Myocyte (in vitro differentiated cells): ENCODE measurements around the gene DYSF. TPM values are rescaled to one million over a fixed set of nuclear protein-coding genes. Genes with fewer than 3 reads are reported as not detected.

Experiments used
- DNase-seq: peaks from one replicate; pipeline ENCODE4 v3.0.0-alpha.2; 2012; ENCODE audit warnings: low read depth
- total RNA-seq: library from RNA; depleted of rRNA; stranded (reverse); fragments of >200 nt; gene quantifications from 2 replicates; pipeline ENCODE4 v1.2.3, GENCODE V29; 2014

The DYSF gene
- total RNA-seq, 1 donor from 2014 or later = 114 TPM

DNA sequence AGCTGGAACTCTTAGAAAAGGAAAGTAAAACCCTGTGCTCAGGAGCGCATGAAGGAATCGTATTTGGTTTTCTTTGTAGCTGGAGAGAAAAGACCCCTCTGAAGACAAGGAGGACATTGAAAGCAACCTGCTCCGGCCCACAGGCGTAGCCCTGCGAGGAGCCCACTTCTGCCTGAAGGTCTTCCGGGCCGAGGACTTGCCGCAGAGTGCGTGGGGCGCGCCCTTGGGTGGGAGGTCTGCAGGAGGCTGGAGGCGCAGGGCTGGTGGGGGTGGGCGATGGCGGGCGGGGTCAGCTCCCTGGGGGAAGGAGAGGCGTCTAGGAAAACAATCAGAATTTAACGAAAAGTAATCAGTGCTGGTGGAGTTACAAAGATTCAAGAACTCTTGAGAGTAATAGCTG lies 72.8 kb downstream of the DYSF start:
- DNase-seq = no peak

GRCh38 chr2:71526975-71527374 lies 73.6 kb downstream of the DYSF start:
- DNase-seq = no peak

GRCh38 chr2:71528131-71528591 lies 74.8 kb downstream of the DYSF start:
- no peak for DNase-seq

GRCh38 chr2:71528749-71529148 lies 75.4 kb downstream of the DYSF start:
- DNase-seq = no peak

DNA sequence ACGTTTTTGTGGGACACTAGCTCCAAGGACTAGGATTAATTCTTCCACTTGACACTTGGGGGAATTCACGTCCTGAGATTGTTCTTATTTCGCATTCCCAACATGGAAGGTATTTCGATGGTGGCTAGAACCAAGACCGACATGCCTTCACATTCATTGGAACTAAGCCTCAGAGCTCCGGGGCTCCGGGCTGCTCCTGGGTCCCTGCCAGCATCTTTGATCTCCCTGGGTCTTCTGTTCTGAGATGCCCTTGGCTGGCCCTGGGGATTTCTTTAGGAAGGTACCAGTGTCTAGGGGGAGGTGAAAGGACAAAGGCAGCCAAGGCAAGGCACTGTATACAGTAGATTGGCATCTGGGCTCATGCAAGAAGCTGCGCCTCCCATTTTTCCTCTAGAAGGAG lies 76.8 kb downstream of the DYSF start:
- DNase-seq = no peak

- peak; percentile 58 for DNase-seq
Observed at GRCh38 chr2:71530641-71531332, 77.4 kb downstream of the DYSF start.

- DNase-seq = no peak
Observed at GRCh38 chr2:71531522-71532047, 78.2 kb downstream of the DYSF start.

- no peak for DNase-seq
Observed at GRCh38 chr2:71532327-71532726, 79.0 kb downstream of the DYSF start.

DNA sequence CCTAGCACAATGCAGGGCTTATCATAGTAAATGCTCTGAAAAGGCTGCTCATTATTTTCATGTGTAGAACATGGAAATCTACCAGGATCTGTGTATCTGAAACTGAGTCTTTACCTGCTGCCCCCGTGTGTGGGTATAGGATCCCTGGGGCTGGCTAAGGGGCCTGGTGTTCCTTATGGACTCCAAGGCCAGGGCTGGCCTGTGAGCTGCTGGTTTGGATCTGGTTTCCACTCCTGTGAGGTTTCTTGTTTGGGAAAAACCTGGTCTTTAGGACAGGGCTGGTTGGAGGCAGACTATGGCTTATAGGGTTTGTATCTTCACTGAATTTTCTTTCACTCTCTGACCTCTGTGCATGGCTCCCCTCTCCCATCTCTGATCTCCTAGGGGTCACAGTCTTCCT lies 80.8 kb downstream of the DYSF start:
- DNase-seq = no peak

- DNase-seq = no peak
Observed at GRCh38 chr2:71534826-71535225, 81.5 kb downstream of the DYSF start.

GRCh38 chr2:71535526-71535925 lies 82.2 kb downstream of the DYSF start:
- no peak for DNase-seq

DNA sequence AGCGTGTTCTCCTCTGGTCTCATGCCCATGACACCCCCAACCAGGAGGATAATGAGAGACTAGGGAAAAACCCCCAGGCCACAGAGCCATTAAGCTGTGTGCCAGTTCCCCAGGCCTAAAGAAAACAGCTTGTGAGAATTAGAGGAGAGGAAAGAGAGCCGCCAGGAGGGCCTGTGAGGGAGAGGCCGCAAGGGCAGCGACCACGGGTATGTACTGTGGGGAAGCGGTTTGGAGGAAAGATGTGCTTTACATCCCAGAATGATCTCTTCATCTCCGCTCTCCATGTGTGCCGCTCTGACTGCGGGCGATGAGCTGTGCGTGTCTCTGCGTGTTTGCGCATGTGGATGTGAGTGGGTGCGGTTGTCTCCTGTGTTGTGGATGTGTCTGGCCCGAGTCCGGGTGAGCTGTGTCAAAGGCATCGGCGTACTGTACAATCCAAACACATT lies 82.9 kb downstream of the DYSF start:
- DNase-seq = no peak

DNA sequence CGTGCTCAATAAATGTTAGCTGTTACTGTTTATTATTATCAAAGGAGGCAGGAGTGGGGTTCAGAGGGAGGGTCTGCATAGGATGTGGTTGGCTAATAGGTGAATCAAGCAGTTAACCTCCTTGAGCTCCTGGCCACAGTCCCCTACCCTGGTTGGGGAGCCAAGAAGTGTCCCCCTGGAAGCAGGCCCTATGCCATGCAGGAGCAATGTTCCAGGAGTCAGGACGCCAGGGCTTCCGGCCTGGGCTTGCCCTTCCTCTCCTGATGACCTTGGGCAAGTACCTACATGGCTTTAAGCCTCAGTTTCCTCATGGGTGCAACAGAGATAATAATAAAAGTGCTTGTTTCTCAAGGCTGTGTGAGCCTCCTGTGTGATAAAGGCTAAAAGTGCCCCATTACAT lies 84.9 kb downstream of the DYSF start:
- DNase-seq = no peak

GRCh38 chr2:71538656-71539265 lies 85.4 kb downstream of the DYSF start:
- no peak for DNase-seq

DNA sequence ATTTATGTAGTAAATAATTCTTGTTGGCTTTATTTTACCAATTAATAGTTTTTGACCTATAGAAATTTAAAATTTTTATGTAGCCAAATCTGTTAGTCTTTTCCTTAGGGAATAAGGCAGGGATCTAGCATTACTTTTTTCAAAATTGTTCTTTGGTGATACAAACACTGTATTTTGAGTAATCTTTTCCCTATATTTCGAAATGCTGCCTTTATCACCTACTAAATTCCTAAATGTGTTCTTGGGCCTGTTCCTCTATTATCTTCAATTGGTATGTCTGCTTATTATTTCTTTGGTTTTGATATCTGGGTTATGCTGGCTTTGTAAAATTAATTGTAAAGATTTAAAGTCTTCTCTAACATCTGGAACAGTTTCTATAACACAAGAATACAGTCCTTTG lies 87.5 kb downstream of the DYSF start:
- no peak for DNase-seq

DNA sequence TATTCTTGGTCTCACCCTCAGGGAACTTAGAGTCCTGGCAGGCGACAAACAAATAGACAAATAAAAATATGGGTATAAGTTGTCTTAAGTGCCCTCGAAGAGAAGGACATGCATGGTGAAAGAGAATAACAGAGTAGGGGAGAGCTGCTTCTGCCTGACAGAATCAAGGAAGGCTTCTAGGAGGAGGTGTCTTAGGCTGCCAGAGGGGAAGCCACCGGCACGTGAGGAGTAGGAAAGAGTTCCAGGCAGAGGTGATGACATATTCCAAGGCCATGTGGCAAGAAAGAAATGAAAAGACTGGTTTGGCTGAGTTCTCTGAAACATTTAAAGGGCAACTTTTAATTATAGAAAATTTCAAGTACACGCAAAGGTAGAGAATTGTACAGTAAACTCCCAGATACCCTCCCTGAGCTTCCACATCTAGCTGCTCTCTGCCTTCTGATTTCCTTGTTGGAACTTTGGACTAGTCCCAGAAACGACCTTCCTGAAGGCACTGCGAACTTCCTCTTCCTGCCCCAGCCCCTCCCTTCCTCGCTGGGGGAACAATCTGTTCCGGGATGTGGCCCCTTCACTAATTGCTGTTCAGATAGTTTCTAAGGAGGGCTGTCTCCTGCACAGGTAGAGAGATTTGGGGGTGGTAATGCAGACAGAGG lies 91.7 kb downstream of the DYSF start:
- no peak for DNase-seq

DNA sequence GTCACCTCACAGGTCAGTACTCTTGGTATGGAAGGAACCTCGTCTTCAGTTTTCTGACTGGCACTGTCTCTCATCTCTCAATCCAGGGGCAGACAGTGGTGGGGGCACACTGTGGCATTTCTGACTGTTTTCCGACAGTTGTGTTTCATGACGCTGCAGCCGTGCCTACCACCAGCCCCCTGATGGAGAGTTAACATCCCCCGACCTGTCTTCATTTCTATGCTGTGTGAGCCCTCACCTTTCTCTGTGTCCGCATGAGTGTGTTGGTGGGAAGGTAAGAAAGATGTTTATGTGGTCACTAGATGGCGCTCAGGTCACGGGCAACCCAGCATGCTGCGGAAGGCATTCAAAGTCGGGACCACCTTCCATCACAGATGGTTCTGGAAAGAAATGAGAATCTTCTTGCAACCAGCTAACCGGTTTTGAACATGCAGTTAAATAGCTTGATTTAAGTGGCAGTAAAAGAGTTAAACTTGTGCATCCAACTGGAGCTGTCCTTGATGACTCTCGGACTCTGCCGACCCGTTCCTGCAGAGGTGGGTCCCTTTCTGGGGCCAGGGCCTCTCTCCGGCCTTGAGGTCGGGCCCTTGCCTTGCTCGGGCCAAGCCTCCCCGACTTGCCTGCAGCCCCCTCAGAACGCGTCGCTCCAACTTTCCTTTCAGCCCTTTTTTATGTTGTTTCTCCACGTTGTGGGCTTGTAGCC lies 92.4 kb downstream of the DYSF start:
- peak; percentile 38 for DNase-seq

GRCh38 chr2:71546275-71546638 lies 92.9 kb downstream of the DYSF start:
- no peak for DNase-seq

DNA sequence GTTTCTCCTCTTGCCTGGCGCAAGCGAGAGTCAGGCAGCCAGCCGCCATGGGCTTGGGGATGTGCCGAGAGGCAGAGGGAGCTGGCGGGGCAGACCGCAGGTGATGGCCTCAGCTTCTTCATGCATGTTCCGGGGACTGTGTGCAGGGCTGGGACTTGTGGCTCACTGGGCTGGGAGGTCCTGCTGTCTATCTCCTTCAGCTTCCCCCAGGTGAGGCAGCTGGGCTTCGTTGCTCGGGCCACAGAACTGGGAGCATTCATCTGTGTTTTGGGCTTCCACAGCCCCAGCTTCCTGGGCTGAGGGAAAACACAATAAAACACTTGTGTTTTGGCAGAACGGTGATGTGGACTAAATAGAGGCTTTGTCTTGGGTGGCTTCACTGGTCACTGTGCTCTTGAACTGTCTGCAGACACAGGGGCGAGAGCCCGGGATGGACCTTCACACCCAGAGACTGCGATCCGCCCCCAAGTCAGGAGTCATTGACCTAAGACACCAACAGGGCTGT lies 93.5 kb downstream of the DYSF start:
- no peak for DNase-seq

- no peak for DNase-seq
Observed at GRCh38 chr2:71547616-71548285, 94.4 kb downstream of the DYSF start.
